HCT116 (cell line): ENCODE results near the gene CCNE1. TPM values are rescaled to one million over a fixed set of nuclear protein-coding genes. Genes with fewer than 3 reads are reported as not detected.

Experiments
- ATAC-seq: fragments of 200-7000 bp; cut with Tn5 transposase; 2 replicates; pipeline ENCODE4 v1.9.1; 2020; ENCODE audit warnings: mild to moderate bottlenecking, moderate library complexity
- BruUV-seq: library from RNA; stranded (reverse); fragments of 400-500 nt; replicated peaks from 2 replicates; lab custom pipeline; 2021; lab: Mats Ljungman, UMichigan
- CTCF ChIA-PET: fragments of 300-600 bp; sonication (Branson Sonifier 250); formaldehyde crosslinking; loops from one replicate; lab custom pipeline; 2021; ENCODE audit warnings: antibody characterized with exemption; lab: Charles Lee
- POLR2A ChIA-PET: fragments of 300-600, 350-600 bp; sonication (Branson Sonifier 250); formaldehyde crosslinking; loops from one replicate; lab custom pipeline; 2021; ENCODE audit warnings: antibody characterized with exemption; lab: Charles Lee
- RAD21 ChIA-PET, 2 experiments: fragments of 300-600 bp; sonication (Branson Sonifier 250); formaldehyde crosslinking; loops; one replicate each; lab custom pipeline; 2023; ENCODE audit warnings: low total read pairs in 2 of 2; ENCODE audit not compliant: uncharacterized antibody in 2 of 2, unreplicated experiment in 2 of 2, low non-redundant PET in 1 of 2; lab: Charles Lee
- DNase-seq: peaks from one replicate; pipeline ENCODE4 v3.0.0-alpha.2; 2010; ENCODE audit warnings: low read depth, low spot score
- H2AFZ ChIP-seq: fragments of 200-600 bp; shearing (Covaris generic), sonication (generic); 2 replicates; pipeline ENCODE4 v1.6.1; 2017; ENCODE audit warnings: low read depth, mixed run types, mixed read lengths, antibody characterized with exemption, low read length; ENCODE audit not compliant: poor library complexity, severe bottlenecking
- H3K27ac ChIP-seq: 2 replicates; pipeline ENCODE4 v1.5.1; 2012; ENCODE audit warnings: low read depth, low read length
- H3K27me3 ChIP-seq: fragments of 200-600 bp; sonication (generic); 2 replicates; pipeline ENCODE4 v1.6.1; 2016; ENCODE audit warnings: mixed run types, low read length, mixed read lengths; ENCODE audit not compliant: insufficient read depth
- H3K36me3 ChIP-seq, 2 experiments: fragments of 200-500 bp in 1 of 2; fragments of 200-600 bp in 1 of 2; sonication (Bioruptor generic) in 1 of 2; sonication (generic) in 1 of 2; 2 replicates each; pipeline versions ENCODE4 v1.5.1 to v1.6.1; 2014 to 2016; ENCODE audit warnings: low read length in 2 of 2, inconsistent platforms in 1 of 2, mixed read lengths in 1 of 2, mixed run types in 1 of 2; ENCODE audit not compliant: insufficient read depth in 2 of 2, control insufficient read depth in 1 of 2
- H3K4me1 ChIP-seq, 2 experiments: fragments of 200-600 bp in 1 of 2; sonication (generic) in 1 of 2; 2 replicates each; pipeline versions ENCODE4 v1.5.1 to v1.6.1; 2012 to 2017; ENCODE audit warnings: low read length in 2 of 2, inconsistent platforms in 1 of 2, mild to moderate bottlenecking in 1 of 2, mixed read lengths in 1 of 2, mixed run types in 1 of 2, moderate library complexity in 1 of 2; ENCODE audit not compliant: insufficient read depth in 2 of 2, control insufficient read depth in 1 of 2
- H3K4me2 ChIP-seq: fragments of 200-600 bp; sonication (generic); 2 replicates; pipeline ENCODE4 v1.6.1; 2017; ENCODE audit warnings: mixed run types, low read length, mixed read lengths
- H3K4me3 ChIP-seq, 2 experiments: fragments of 200-600 bp in 1 of 2; sonication (generic) in 1 of 2; replicated peaks in 1 of 2; 2 replicates each; pipeline ENCODE4 v1.5.1; 2011 to 2016; ENCODE audit warnings: low read length in 2 of 2, control low read depth in 1 of 2, low read depth in 1 of 2, mild to moderate bottlenecking in 1 of 2, mixed read lengths in 1 of 2, mixed run types in 1 of 2
- H3K79me2 ChIP-seq: fragments of 200-600 bp; sonication (generic); 2 replicates; pipeline ENCODE4 v1.6.1; 2017; ENCODE audit warnings: mild to moderate bottlenecking, mixed run types, low read length, moderate library complexity, mixed read lengths; ENCODE audit not compliant: insufficient read depth
- H3K9ac ChIP-seq: fragments of 200-600 bp; sonication (generic); 2 replicates; pipeline ENCODE4 v1.6.1; 2016; ENCODE audit warnings: low read length, mixed read lengths
- H3K9me2 ChIP-seq: fragments of 200-600 bp; sonication (generic), shearing (Covaris generic); 2 replicates; pipeline ENCODE4 v1.6.1; 2017; ENCODE audit warnings: mixed run types, mild to moderate bottlenecking, moderate library complexity; ENCODE audit not compliant: insufficient read depth
- H3K9me3 ChIP-seq, 2 experiments: fragments of 200-500 bp in 1 of 2; fragments of 200-600 bp in 1 of 2; sonication (Bioruptor generic) in 1 of 2; sonication (generic) in 1 of 2; 2 replicates each; pipeline ENCODE4 v1.6.1; 2014 to 2017; ENCODE audit warnings: low read length in 2 of 2, mixed read lengths in 2 of 2, inconsistent platforms in 1 of 2, low read depth in 1 of 2, mild to moderate bottlenecking in 1 of 2, mixed run types in 1 of 2, moderate library complexity in 1 of 2; ENCODE audit not compliant: control insufficient read depth in 1 of 2, insufficient read depth in 1 of 2
- H4K20me1 ChIP-seq: fragments of 200-600 bp; sonication (generic), shearing (Covaris generic); 2 replicates; pipeline ENCODE4 v1.6.1; 2017; ENCODE audit warnings: mixed run types, mild to moderate bottlenecking, moderate library complexity; ENCODE audit not compliant: insufficient read depth
- CEBPB ChIP-seq: IDR thresholded peaks from 2 replicates; pipeline ENCODE4 v1.6.1; 2012; ENCODE audit warnings: low read depth
- CTCF ChIP-seq, 3 experiments: fragments of 200-600 bp in 1 of 3; sonication (generic) in 1 of 3; IDR thresholded peaks in 2 of 3; conservative IDR thresholded peaks in 1 of 3; 2 replicates each; pipeline ENCODE4 v1.5.1; 2012 to 2017; ENCODE audit warnings: low read depth in 2 of 3, low read length in 2 of 3, antibody characterized with exemption in 1 of 3, borderline replicate concordance in 1 of 3, control low read depth in 1 of 3, mild to moderate bottlenecking in 1 of 3, mixed read lengths in 1 of 3, mixed run types in 1 of 3, moderate library complexity in 1 of 3; ENCODE audit not compliant: insufficient read depth in 1 of 3
- ELF1 ChIP-seq: IDR thresholded peaks from 2 replicates; pipeline ENCODE4 v1.6.1; 2012; ENCODE audit warnings: low read depth, borderline replicate concordance
- RAD21 ChIP-seq: IDR thresholded peaks from 2 replicates; pipeline ENCODE4 v1.6.1; 2012; ENCODE audit warnings: low read depth, mild to moderate bottlenecking
- SP1 ChIP-seq: IDR thresholded peaks from 2 replicates; pipeline ENCODE4 v1.6.1; 2012; ENCODE audit warnings: low read depth
- TCF7L2 ChIP-seq: IDR thresholded peaks from 2 replicates; pipeline ENCODE4 v1.7.0; 2011; ENCODE audit warnings: borderline replicate concordance, inconsistent platforms; ENCODE audit not compliant: insufficient read depth, insufficient read length; ENCODE audit errors: extremely low read depth
- intact Hi-C: fragments of 100-400 bp; cut with micrococcal nuclease; formaldehyde crosslinking; loops from 2 replicates; pipeline ENCODE4 v1.10.0; 2022
- total RNA-seq: library from RNA; stranded (reverse); gene quantifications from one replicate; pipeline ENCODE4 v1.2.1, GENCODE V29; 2021; ENCODE audit not compliant: unreplicated experiment

CCNE1 gene
- total RNA-seq, 1 experiment from 2014 or later: 29.3 TPM

- Histone ChIP-seq H2AFZ (no peak overlapping the region), H3K27ac (no peak overlapping the region), H3K9me2 (no peaks in the 10 kb centered on the region), H3K4me3 (no peak overlapping the region), H4K20me1 (no peaks in the 10 kb centered on the region), H3K4me1 (no peaks in the 10 kb centered on the region), H3K4me2 (no peak overlapping the region), H3K9me3 (no peaks in the 10 kb centered on the region), H3K27me3 (no peaks in the 10 kb centered on the region), H3K36me3 (no peaks in the 10 kb centered on the region), H3K9ac (no peak overlapping the region), H3K79me2 (no peaks in the 10 kb centered on the region)
- intact Hi-C loops: no loop called here
- ATAC-seq: peak; percentile 83
- ChIA-PET CTCF (interaction anchor here (0.8 to 1.6 kb wide), 2 partner anchors 14 to 20 kb away, joined by 3 to 5 read pairs; no protein-coding TSS in a partner anchor), POLR2A (no interaction called here), RAD21 (interaction anchor here in 1 of 2 experiments (0.7 kb wide), 1 partner anchor 9 kb away, joined by 5 read pairs; no protein-coding TSS in a partner anchor)
- no TSS peak for BruUV-seq
- peak; percentile 6 for DNase-seq
- TF ChIP-seq TCF7L2: no peak
- no peak for TF ChIP-seq ELF1
- peak; percentile 29 to 73 (median 69); a peak in 5 of 6 replicates for TF ChIP-seq CTCF (IDR thresholded peaks at IDR 0.05 in 2 of 3, conservative IDR thresholded peaks at IDR 0.05 in 1 of 3; ENCODE audit: borderline replicate concordance in 1 of 3, insufficient read depth in 1 of 3, low read depth in 2 of 3, low read length in 2 of 3)
- TF ChIP-seq RAD21: peak; percentile 40; the same call in 1 of the 2 replicates
Observed at GRCh38 chr19:29785955-29786589, 25.7 kb upstream of the CCNE1 start.

- H3K79me2 ChIP-seq: no peaks in the 10 kb centered on the region
- ATAC-seq: no peak
- TF ChIP-seq SP1 (no peak), CTCF (IDR thresholded peaks at IDR 0.05 in 2 of 3, conservative IDR thresholded peaks at IDR 0.05 in 1 of 3; ENCODE audit: borderline replicate concordance in 1 of 3, insufficient read depth in 1 of 3, low read depth in 2 of 3, low read length in 2 of 3) (no peak), CEBPB (no peak)
- H3K9me3 ChIP-seq: no peaks in the 10 kb centered on the region
- H3K9me2 ChIP-seq: no peaks in the 10 kb centered on the region
- H3K9ac ChIP-seq: no peak overlapping the region
- H3K27ac ChIP-seq: no peak overlapping the region
- no peak for DNase-seq
- H3K4me2 ChIP-seq: no peak overlapping the region
- H2AFZ ChIP-seq: no peak overlapping the region
- RAD21 ChIA-PET: no interaction called here
- H4K20me1 ChIP-seq: no peaks in the 10 kb centered on the region
- no peaks in the 10 kb centered on the region for H3K4me1 ChIP-seq
- no peak overlapping the region for H3K4me3 ChIP-seq
- POLR2A ChIA-PET: no interaction called here
- BruUV-seq: no TSS peak
- H3K27me3 ChIP-seq: no peaks in the 10 kb centered on the region
- CTCF ChIA-PET: interaction anchor here (0.8 kb wide), 1 partner anchor 28 kb away, joined by 3 read pairs; no protein-coding TSS in a partner anchor
- intact Hi-C loops: no loop called here
- H3K36me3 ChIP-seq: no peaks in the 10 kb centered on the region
Observed at GRCh38 chr19:29787281-29787680, 24.5 kb upstream of the CCNE1 start.
